SH-SY5Y (cell line): ENCODE measurements around the gene MOB2.

Source experiments
- GATA2 ChIP-seq: IDR thresholded peaks from 2 replicates; pipeline ENCODE4 v1.6.1; 2011; ENCODE audit warnings: mild to moderate bottlenecking, low read depth, low read length
- GATA3 ChIP-seq: IDR thresholded peaks from 2 replicates; pipeline ENCODE4 v1.6.1; 2011; ENCODE audit warnings: low read depth, mild to moderate bottlenecking, low read length, moderate library complexity

MOB2 gene

GRCh38 chr11:1487851-1488574, 1.4 kb upstream of the MOB2 start:
- TF ChIP-seq GATA3 (no peak), GATA2 (no peak)

- TF ChIP-seq GATA3, result no peak
- no peak for TF ChIP-seq GATA2
Measured at GRCh38 chr11:1487091-1487850, 692 bp upstream of the MOB2 start.

GRCh38 chr11:1485504-1485885, 1.1 kb downstream of the MOB2 start:
- TF ChIP-seq GATA2 (no peak), GATA3 (no peak)

- TF ChIP-seq GATA2, result no peak
- no peak for TF ChIP-seq GATA3
Measured at GRCh38 chr11:1484695-1485503, 1.7 kb downstream of the MOB2 start.

- TF ChIP-seq GATA3 (no peak), GATA2 (no peak)
Measured at GRCh38 chr11:1484061-1484671, 2.4 kb downstream of the MOB2 start.

GRCh38 chr11:1483445-1483961, 3.1 kb downstream of the MOB2 start:
- no peak for TF ChIP-seq GATA3

- TF ChIP-seq GATA3, result no peak
- no peak for TF ChIP-seq GATA2
Measured at GRCh38 chr11:1482581-1483444, 3.8 kb downstream of the MOB2 start.

- no peak for TF ChIP-seq GATA2
- no peak for TF ChIP-seq GATA3
Measured at GRCh38 chr11:1481861-1482441, 4.6 kb downstream of the MOB2 start.

GRCh38 chr11:1481483-1481825, 5.1 kb downstream of the MOB2 start:
- TF ChIP-seq GATA2 (no peak), GATA3 (no peak)

- TF ChIP-seq GATA2 (no peak), GATA3 (no peak)
Measured at GRCh38 chr11:1480555-1481482, 5.8 kb downstream of the MOB2 start.

- TF ChIP-seq GATA2 (no peak), GATA3 (no peak)
Measured at GRCh38 chr11:1480191-1480554, 6.4 kb downstream of the MOB2 start.

GRCh38 chr11:1479678-1480118, 6.9 kb downstream of the MOB2 start:
- TF ChIP-seq GATA2 (no peak), GATA3 (no peak)
